Activated CD4-positive, alpha-beta T cell treated with anti-CD3 and anti-CD28 coated beads for 4 hours (primary cell): ENCODE data around the gene ARVCF.

Experiments
- DNase-seq, 2 donors: peaks; one replicate each; pipeline ENCODE4 v3.0.0-alpha.2; 2020

Gene ARVCF

DNA sequence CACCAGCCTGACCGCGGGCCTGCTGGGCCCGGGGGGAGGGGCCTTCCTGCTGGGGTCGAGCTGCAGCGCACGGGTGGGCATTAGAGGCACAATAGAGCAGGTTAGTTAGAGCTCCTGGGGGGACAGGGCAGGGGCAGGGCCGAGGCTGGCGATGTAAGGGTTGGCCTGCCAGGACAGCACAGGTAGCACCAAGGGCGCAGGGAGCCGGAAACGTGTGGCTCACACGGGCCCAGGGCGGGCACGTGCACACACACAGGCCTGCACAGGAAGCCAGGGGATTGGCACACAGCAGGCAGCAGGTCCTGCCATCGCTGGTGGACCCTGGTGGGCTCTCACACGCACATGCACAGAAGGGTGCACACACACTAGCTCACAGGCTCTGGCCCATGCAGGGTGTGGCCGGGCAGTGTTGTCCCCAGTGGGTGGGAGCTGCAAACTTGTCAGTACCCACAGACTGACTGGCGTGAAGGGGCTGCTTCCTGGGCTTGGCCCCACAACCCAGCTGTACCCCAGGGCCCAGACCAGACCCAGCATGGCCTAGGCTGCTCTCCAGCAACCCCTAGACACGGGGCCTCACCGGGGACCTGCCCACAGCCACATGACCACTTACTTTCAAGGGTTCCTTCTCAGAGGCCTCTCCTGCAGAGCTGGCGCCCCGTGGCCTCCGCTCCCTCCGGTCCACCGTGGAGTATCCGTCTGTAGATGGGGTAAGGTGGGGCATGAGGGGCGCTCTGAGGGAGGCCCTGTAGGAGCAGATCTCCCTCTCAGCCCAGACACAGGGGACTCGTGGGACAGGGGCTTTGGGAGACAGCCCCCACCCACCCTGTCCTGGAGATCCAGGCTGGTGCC lies 45.1 kb downstream of the ARVCF start:
- DNase-seq, result no peak

DNA sequence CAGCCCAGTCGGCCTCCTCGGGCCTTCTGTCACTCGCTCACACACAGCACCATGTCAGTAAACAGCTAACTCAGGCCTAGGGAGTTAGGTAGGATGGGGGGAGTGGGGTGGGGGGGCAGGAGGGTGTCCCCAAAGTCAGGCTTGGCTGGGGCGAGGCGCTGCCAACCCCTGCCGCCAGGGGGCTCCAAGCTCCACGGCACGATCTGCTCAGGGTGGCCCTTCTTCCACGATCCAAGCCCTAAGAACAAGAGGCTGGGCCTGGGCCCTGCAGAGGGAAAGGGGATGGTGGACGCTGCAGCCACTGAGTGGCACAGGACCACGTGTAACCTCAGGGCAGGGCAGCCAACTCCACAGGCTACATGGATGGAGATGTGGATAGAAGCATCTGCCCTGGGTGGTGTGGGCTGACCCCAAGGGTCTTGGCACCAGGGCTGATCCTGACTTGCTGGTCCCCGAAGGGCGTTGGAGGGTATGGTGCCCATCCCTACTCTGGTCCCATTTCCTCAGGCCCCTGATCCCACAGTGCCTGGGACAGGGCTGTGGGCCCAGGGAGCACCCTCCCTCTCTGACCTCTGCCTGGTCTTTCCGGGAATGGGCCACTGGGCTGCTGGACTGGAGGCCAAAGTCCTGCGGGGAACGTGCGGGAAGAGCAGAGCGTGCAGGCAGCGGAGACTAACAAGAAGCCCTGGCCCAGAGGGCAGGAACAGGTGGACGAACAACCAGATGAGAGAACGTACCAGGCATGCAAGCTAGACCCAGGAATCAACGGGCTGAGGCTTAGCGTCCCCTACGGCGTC lies 45.9 kb downstream of the ARVCF start:
- DNase-seq, result peak; percentile 67 to 82

DNA sequence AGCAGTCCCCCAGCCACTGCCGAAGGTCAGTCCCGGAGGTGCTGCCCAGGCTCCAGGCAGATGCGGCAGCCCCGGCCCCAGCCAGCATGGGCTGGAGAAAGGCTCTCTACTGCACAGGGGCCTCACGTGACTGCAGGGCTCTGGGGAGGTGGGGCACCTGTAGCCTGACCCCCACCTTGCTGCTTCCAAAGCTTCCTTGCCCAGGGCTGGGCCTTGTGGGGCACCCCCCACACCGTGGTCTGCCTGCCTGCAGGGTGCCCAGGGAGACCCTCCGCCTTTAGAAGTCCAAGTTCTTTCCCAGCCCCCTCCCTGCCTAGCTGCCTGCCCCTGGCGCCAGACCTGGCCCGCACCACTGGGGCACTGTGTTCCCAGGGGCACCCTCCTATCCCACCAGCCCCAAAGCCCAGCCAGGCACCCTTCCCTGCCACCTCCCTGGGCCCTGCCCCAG lies 46.6 kb downstream of the ARVCF start:
- no peak for DNase-seq

DNA sequence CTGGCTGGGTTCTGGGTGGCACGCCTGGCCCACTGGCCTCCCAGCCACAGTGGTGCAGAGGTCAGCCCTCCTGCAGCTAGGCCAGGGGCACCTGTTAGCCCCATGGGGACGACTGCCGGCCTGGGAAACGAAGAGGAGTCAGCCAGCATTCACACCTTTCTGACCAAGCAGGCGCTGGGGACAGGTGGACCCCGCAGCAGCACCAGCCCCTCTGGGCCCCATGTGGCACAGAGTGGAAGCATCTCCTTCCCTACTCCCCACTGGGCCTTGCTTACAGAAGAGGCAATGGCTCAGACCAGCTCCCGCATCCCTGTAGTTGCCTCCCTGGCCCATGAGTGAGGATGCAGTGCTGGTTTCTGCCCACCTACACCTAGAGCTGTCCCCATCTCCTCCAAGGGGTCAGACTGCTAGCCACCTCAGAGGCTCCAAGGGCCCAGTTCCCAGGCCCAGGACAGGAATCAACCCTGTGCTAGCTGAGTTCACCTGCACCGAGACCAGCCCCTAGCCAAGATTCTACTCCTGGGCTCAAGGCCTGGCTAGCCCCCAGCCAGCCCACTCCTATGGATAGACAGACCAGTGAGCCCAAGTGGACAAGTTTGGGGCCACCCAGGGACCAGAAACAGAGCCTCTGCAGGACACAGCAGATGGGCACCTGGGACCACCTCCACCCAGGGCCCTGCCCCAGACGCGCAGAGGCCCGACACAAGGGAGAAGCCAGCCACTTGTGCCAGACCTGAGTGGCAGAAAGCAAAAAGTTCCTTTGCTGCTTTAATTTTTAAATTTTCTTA lies 47.3 kb downstream of the ARVCF start:
- no peak for DNase-seq

DNA sequence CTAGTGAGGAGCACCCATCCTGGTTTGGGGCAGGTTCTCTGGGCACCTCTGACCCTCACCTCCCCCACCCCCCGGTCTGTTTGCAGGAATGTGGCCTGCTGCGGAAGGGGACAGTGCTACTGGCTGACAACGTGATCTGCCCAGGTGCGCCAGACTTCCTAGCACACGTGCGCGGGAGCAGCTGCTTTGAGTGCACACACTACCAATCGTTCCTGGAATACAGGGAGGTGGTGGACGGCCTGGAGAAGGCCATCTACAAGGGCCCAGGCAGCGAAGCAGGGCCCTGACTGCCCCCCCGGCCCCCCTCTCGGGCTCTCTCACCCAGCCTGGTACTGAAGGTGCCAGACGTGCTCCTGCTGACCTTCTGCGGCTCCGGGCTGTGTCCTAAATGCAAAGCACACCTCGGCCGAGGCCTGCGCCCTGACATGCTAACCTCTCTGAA lies 48.2 kb downstream of the ARVCF start:
- DNase-seq, result no peak

DNA sequence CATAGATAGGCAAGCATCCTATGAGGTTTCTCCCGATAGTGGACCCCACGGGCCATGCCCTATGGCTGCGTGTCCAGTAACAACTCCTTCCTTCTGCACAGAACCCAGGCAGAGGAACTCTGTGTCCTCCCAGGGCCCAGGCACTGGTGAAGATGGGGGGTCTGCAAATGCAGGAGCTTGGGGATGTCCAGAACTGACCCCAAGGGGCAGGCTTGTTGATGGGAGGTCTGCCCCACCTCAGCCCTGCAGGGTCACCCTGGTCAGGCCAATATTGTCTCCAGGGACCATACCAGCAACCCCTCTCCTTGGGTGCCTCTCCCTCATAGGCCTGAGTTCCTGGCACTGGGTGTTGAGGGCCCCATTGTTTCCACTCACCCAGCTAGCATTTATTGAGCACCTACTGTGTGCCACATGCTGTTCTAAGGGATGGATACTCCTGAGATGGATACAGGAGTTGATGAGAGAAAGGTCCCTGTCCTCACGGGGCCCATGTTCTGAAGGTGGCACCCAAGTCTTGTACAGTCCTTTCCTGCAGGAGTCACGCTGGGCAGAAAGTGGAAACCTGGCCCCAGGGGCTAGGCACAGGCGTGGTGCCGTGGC lies 48.7 kb downstream of the ARVCF start:
- no peak for DNase-seq

DNA sequence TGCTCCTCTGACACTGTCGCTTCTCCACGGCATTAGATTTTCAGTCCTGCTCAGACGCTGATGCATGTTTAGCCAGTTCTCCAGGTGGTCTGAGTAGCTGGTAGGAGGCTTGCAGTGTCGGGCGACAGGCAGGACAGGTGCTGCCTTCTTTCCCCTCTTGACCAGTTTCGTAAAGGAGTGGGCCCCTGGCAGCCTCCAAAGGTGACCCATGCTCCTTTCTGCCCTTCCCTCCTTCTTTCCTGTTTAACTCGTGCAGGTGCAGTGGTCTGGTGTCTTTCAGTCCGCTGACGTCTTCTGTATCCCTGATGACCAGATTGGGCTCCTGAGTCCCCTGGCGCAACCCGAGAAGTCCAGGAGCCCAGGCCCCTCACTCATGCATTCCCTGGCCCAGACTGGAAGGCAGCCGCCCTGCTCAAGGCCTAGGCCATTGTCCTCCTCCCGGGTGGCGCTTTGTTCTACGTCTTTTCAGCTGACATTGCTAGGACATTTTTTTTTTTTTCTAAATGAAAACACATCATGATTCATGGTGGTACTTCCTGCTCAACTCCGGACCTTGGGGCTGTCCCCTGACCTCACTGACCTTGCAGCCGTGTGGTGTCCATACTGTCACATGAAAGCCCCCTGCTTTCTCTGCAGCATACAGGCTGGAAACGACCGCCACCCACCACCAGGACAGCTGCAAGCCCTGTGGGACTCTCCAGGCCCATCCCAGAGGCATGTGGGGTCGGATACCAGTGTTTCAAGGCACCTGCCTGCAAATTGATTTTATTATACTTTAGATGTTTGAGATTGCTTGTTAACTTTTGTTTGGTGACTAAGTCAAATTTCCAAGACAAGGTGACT lies 49.5 kb downstream of the ARVCF start:
- DNase-seq, result no peak

DNA sequence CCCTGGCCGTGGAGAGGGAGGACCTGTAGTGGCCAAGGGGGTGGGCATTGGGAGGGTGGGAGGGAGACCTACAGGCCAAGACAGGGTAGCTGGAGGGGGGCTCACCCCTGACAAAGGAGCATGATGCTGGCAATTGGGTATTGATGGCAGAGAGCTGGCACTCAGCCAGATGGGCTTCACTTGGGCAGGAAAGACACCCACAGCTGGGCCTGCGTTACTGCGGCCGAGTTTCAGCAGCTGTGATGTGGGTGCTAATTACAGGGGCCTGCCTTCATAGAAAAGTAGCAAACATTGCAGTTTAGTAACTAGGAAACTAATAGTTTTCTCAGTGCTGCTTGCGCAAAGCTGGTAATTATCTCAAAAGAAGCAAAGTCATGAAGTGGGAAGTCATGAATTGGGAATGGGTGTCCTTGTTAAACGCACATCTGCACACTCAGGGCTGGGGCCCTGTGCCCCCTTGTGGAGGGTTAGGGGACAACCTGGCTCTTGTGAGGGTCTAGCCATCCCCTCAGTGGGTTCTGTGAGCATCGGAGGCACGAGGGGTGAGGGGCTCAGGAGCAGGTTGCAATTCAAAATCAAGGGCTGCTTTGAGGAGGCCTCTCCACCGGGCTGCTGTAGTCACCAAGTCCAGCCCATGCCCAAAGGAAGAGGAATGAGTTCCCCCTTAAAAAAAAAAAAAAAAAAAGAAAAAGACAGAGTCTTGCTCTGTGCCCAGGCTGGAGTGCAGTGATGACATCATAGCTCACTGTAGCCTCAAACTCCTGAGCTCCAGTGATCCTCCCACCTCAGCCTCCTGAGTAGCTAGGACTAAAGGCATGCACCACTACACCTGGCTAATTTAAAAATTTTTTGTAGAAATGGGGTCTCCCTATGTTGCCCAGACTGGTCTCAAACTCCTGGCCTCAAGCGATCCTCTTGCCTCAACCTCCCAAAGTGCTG lies 50.6 kb downstream of the ARVCF start:
- no peak for DNase-seq

DNA sequence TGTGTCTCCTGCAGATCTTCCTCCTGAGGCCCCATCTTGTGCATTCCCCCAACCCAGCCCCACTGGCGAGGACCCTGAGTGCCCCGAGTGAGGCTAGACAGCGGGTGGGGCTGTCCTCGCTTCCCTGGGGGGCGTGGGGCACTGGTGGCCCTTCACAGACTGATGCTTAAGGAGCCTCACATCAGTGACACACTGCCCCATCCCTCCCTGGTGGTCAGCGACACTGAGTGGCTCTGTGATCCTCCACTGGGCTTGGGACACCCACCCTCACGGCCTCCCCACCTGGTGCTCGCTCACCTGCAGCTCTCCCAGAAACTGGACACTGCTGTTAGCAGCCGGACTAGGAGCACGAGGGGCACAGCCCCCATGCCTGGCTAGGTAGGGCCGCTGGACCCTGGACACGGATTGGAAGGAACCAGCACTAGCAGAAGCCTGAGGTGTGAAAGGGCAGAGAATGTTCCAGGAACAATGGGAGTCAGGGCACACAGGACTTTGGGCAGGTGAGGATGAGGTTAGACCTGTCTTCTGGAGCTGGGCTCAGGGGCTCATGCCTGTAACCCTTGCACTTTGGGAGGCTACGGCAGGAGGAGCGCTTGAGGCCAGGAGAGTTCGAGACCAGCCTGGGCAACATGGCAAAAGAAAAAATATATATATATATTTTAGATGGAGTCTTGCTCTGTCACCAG lies 51.8 kb downstream of the ARVCF start:
- DNase-seq, result no peak

DNA sequence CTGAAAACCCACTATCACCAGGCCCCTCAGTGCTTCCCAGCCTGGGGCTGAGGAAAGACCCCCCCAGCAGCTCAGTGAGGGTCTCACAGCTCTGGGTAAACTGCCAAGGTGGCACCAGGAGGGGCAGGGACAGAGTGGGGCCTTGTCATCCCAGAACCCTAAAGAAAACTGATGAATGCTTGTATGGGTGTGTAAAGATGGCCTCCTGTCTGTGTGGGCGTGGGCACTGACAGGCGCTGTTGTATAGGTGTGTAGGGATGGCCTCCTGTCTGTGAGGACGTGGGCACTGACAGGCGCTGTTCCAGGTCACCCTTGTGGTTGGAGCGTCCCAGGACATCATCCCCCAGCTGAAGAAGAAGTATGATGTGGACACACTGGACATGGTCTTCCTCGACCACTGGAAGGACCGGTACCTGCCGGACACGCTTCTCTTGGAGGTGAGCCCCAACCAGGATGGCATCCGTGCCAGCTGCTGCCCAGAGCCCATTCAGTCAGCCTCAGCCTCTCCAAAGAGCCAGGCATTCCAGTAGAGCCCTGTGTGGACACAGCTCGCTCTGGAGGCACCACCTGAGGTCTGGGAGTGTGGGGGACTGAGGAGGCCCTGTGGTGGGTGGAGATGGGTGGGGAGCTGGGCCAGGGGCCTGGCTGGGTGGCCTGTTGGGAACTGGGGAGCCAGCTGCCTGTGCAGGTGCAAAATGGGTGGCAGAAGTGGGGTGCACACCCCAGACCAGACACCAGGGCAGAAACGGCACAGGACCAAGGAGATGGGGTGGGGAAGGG lies 52.6 kb downstream of the ARVCF start:
- no peak for DNase-seq

DNA sequence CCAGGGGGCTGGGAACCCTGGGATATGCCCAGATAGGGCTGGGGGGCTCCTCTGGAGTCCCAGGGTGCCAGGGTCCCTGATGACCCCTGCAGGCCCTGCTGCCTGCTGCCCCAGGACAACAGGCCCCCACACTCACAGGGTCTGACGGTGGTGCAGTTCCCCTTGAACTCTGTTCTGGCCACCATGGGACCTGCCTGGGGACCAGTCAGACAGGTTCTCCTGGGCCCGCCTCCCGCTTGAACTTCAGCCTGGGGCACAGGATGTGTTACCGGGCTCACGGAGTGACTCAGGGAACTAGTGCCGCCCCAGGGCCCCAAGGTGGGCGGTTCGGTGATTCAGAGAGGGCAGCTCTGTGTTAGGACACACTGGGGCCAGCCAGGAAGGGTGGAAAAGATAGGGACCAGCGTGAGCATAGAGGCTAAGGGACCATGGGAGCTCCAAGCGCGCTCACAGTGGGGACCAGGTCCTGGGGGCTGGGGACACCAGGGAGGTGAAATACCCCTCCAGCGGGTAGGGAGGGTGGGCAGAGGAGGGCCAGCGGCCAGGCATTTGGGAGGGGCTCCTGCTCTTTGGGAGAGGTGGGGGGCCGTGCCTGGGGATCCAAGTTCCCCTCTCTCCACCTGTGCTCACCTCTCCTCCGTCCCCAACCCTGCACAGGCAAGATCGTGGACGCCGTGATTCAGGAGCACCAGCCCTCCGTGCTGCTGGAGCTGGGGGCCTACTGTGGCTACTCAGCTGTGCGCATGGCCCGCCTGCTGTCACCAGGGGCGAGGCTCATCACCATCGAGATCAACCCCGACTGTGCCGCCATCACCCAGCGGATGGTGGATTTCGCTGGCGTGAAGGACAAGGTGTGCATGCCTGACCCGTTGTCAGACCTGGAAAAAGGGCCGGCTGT lies 53.5 kb downstream of the ARVCF start:
- no peak for DNase-seq

DNA sequence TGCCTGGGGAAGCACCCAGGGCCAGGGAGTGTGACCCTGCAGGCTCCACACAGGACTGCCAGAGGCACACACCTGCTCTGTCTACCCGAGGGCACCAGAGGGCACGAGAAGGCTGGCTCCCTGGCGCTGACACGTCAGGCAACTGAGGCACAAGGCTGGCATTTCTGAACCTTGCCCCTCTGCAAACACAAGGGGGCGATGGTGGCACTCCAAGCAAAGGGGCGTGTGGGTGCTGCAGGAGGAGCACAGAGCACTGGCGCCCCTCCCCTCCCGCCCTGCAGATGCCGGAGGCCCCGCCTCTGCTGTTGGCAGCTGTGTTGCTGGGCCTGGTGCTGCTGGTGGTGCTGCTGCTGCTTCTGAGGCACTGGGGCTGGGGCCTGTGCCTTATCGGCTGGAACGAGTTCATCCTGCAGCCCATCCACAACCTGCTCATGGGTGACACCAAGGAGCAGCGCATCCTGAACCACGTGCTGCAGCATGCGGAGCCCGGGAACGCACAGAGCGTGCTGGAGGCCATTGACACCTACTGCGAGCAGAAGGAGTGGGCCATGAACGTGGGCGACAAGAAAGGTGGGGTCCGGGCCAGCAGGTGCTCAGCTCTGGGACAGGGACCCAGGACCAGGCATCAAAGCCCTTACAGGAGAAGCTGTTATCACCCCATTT lies 54.2 kb downstream of the ARVCF start:
- peak; percentile 56 to 62 for DNase-seq

DNA sequence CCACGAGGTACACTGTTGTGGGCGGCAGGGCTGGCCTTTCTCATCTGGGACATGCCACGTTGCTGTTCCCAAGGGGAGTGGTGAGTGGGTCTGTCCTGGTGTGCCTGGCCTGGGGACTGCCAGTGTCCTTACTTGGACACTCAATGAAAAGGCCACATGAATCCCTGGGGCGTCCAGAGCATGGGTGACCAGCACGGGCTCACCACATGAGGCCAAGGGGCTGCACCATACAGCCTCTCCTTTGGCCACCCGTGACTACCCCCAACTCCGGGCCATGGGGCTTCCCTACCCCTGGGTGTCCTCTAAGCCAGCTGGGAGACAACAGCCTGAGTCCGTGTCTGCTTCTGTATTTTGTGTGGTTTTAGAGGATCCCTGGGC lies 54.8 kb downstream of the ARVCF start:
- no peak for DNase-seq

DNA sequence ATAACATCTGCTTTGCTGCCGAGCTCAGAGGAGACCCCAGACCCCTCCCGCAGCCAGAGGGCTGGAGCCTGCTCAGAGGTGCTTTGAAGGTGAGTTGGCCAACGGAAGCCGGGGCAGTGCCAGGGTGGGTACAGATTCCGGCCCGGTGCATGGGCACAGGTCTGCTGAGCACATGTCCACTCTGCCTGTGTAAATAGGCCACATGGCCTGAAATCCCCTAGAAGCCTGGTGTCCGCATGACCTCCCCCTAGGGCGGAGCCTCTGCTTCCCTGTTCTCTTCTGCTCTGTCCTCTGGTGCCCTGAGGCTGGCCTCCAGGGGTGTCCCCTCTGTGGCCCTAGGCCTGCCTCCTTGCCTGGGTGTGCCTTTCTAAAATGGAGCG lies 55.4 kb downstream of the ARVCF start:
- DNase-seq, result no peak

DNA sequence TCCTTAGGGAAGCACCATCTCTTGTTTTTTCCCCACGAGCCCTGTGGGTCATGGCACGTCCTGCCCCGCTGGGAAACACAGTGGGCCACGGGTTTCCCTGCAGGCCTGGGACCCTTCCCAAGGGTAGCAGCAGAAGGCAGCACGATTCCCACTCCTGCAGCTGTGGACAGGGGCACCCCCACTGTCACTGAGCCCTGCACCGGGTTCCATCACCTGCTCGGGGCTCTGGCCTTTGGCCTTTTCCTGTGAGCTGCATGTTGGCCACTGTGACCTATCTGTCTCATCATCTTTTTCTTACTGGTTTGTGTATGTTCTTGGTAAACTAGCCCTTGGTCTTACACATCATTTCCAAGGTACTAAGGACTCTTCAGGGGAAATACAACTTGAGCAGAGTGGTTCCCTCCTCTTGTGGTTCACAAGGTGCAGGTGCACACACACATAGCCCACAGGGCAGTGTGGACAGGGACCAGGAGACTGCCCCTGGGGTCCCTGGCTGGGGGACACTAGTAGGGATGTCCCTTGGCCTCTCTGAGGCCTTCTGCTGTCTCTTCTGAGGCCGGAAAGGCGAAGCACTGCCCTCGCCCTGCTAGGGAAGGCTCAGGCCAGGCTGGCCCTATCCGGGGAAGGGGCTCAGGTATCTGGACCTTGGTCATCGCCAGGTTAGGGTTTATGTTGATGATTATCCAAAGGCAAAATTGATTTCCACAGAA lies 56.0 kb downstream of the ARVCF start:
- no peak for DNase-seq

DNA sequence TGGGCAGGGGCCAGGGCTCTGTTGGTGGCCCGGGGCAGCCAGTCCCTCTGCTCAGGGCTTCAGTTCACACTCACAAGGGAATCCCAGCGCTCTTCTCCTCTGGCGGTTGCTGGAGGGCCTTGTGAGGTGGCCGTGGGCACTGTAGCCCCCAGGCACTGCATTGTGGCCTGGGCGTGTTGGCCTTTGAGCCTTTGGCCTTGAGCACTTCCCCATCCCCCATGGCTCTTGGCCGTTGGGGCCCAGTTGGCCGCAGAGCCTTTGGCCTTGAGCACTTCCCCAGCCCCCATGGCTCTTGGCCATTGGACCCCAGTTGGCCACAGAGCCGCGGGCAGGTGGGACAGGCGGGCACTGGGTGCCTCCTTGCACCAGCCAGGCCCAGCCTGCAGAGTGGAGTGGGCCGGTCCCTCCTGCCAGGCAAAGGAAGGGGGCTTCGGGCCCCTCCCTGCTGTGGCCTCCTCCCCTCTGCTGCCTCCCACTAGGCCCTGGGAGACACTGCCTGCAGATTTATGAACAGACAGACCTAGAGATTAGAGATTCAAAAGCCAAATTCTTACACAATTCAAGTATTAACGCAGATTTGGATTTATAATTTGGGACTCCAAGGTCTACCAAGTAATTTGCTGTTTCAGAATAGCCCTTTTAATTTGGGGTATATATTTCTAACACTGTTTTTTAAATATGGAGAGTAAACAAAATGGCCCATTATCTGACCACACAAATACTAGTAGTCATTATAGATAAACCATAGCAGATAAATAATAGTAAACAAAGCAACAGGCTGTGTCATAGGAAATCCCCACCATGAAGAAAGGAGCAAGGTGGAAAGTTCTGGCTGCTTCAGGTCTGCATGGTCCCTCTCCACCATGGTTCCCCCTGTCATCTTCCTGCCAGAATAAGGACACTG lies 56.8 kb downstream of the ARVCF start:
- DNase-seq, result no peak
